Activated T-helper 17 cell treated with anti-CD3 and anti-CD28 coated beads, Interleukin-2, amount 50 U/mL, for 72 hours (primary cell): ENCODE results near the gene NTRK2. TPM values are rescaled to one million over a fixed set of nuclear protein-coding genes. Genes with fewer than 3 reads are reported as not detected.

Experiments
- ATAC-seq: fragments of 150-1000 bp; cut with Tn5 transposase; replicated peaks from 2 replicates; pipeline ENCODE4 v1.10.0; 2021; ENCODE audit warnings: mild to moderate bottlenecking, moderate library complexity
- H3K27ac Mint-ChIP-seq: one replicate; pipeline ENCODE4 v1.8.0; 2022; ENCODE audit warnings: mixed read lengths
- H3K27me3 Mint-ChIP-seq: one replicate; pipeline ENCODE4 v1.8.0; 2022; ENCODE audit warnings: mixed read lengths
- H3K36me3 Mint-ChIP-seq: one replicate; pipeline ENCODE4 v1.8.0; 2022; ENCODE audit warnings: low read depth, mild to moderate bottlenecking, mixed read lengths
- H3K4me1 Mint-ChIP-seq: one replicate; pipeline ENCODE4 v1.8.0; 2022; ENCODE audit warnings: mixed read lengths
- H3K4me3 Mint-ChIP-seq: one replicate; pipeline ENCODE4 v1.8.0; 2022; ENCODE audit warnings: mild to moderate bottlenecking, mixed read lengths
- H3K9me3 Mint-ChIP-seq: one replicate; pipeline ENCODE4 v1.8.0; 2022; ENCODE audit warnings: mixed read lengths
- total RNA-seq, 2 donors: library from RNA; stranded (reverse); gene quantifications; one replicate each; pipeline ENCODE4 v1.2.3, GENCODE V29; 2022

Gene NTRK2
- total RNA-seq, 2 donors from 2014 or later: 9.6 to 9.9 TPM

DNA sequence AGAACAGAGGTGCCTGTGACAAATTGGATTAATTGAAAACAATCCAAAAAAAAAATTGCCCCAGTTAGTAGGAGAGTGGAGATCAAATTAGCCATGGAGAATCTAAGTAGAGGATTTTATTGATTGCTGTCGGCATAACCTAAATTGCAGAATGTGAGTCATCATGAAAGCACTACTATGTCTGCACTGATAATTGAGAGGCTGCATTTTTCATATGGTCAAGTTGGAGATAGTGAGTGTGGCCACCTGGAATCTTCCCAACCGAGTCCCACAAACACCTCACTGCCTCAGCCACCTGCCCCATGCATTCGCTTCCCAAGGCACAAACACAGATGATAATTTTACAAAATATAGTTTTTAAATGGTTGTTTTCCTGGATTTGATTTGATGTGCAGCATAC is 123.7 kb downstream of the NTRK2 start:
- no peaks in the 10 kb centered on the region for H3K9me3 Mint-ChIP-seq
- no peak overlapping the region for H3K27ac Mint-ChIP-seq
- no peak for ATAC-seq
- H3K27me3 Mint-ChIP-seq: peaks cover 3% of the 10 kb centered on the region
- no peaks in the 10 kb centered on the region for H3K4me1 Mint-ChIP-seq
- H3K4me3 Mint-ChIP-seq: no peak overlapping the region
- H3K36me3 Mint-ChIP-seq: no peaks in the 10 kb centered on the region

DNA sequence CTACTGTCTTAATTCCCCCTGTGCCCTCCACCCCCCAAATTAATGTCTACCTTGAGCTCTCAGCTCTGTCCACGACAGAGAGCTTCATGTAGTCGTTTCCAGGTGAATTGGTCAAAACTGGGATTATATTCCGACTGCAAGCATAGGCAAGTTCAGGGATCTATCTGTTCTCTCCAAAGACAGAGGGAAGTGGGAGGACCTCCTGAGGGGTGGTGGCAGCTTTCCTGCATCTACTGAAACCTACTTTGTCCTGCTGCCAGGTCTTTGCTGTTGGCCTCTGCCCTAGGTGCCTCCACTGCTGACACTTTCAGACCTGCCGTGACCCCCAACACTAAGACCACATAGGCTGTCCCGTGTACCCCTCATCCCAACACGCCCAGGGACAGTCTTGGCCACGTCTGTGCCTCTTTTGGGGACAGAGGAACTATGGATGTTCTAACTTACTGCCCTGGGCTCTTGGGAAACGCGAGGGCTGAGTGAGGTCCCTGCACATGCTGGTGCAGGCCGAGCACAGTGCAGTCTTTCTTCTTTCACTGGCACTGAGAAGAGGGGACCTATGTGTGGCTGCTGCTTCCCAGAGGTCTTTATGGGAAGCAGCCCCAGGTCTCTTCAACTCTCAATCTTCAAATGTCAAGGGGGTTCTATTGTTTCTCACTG is 125.6 kb downstream of the NTRK2 start:
- no peaks in the 10 kb centered on the region for H3K9me3 Mint-ChIP-seq

DNA sequence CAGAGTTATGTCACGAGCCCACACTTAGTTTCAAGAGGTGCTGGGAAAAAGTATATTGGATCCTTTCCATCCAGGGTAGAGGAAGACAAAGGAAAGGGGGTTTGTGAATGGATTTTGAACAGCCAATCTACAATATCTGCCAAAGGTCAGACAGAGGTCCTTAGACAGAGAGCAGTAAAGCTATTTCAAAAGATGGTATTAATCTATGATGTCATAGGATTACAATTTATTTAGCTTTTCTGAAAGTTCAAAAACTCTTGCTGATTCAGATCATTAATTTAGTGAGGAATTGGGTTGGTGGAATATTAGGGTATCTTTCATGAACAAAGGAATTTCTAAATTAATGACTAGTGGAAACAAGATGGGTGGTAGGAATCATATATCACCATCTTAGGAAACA is 126.9 kb downstream of the NTRK2 start:
- Mint-ChIP-seq H3K4me3 (no peak overlapping the region), H3K36me3 (no peaks in the 10 kb centered on the region), H3K27ac (no peak overlapping the region), H3K9me3 (no peaks in the 10 kb centered on the region), H3K4me1 (no peaks in the 10 kb centered on the region), H3K27me3 (peaks cover 3% of the 10 kb centered on the region)
- ATAC-seq: no peak

More for the DNA sequence above, 125.6 kb downstream of the NTRK2 start:
- Mint-ChIP-seq H3K4me1 (no peaks in the 10 kb centered on the region), H3K27ac (no peak overlapping the region), H3K27me3 (peaks cover 3% of the 10 kb centered on the region), H3K4me3 (no peak overlapping the region), H3K36me3 (no peaks in the 10 kb centered on the region)
- no peak for ATAC-seq

DNA sequence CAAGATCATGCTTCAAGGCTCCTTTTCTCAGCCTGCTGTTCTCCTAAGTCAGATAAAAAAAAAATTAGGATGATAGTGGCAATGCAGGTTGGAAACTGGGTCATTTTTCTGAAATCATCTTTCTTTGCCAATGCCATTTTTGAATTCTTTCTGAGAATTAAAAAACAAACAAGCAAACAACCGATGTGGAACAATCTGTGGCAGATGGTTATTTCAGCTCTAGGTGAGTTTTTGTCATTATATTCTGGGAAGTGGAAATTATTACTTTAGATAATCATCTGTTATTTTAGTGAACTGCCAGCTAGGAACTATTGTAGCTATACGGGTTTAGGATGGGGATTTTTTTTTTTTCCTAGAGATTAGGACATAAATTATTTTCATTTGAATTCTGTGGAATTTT is 129.7 kb downstream of the NTRK2 start:
- no peaks in the 10 kb centered on the region for H3K4me1 Mint-ChIP-seq
- H3K9me3 Mint-ChIP-seq: no peaks in the 10 kb centered on the region
- no peaks in the 10 kb centered on the region for H3K27me3 Mint-ChIP-seq
- no peaks in the 10 kb centered on the region for H3K36me3 Mint-ChIP-seq
- ATAC-seq: no peak
- no peak overlapping the region for H3K4me3 Mint-ChIP-seq
- no peak overlapping the region for H3K27ac Mint-ChIP-seq

DNA sequence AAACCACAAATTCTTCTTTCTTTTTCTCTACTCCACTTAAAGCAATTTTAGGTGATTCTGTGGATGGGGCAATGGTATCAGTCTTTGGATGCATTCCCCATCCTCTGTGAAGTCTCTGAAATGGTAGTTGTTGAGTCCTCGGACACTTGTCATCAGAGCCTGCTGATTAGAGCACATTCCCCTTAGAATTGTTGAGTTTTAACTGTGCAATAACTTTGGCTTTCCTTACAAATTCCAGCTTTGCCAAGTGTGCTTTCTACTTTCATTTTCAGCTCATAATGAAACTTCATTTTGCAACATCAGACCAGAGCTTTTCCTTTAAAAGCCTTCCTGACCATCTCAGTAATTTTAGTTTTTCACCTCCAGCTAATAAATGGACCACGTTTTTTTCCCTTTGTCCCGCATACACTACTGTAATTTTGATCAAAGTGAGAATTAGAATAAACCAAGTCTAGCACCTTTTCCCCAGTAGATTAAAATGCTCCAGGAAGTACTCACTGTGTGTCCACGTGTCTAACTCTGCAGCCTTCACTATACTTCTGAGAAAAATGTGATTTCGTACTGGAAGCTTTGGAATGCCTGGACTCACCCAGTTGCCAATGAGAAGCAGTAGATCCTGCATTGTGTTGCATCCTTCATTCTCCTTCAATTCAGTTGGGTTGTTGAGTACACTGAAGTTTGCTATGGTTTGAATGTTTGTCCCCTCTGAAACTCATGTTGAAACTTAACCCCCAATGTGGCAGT is 135.6 kb downstream of the NTRK2 start:
- no peaks in the 10 kb centered on the region for H3K9me3 Mint-ChIP-seq
- H3K4me1 Mint-ChIP-seq: peaks cover 4% of the 10 kb centered on the region
- ATAC-seq: no peak
- no peak overlapping the region for H3K4me3 Mint-ChIP-seq
- no peaks in the 10 kb centered on the region for H3K36me3 Mint-ChIP-seq
- H3K27me3 Mint-ChIP-seq: peaks cover 4% of the 10 kb centered on the region
- H3K27ac Mint-ChIP-seq: no peak overlapping the region

DNA sequence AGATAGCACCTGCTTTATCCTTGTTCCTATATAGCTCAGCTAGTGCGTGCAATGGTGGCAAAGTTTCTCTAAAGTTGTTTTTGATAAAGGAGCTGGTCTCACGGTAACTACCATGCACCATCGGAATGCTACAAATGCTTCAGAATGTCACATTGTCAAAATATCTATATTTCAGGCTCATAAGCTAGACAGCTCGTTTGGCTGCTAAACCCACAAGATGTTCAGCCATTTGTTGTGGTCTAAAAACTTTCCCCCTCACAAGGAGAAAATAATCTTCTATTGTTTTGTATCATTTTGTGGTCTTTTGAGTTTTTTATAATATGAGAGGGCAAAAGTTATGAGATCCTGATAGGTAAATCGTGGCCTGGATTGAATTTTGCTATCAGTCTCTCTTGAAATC is 137.9 kb downstream of the NTRK2 start:
- H3K4me1 Mint-ChIP-seq: peaks cover 4% of the 10 kb centered on the region
- no peak overlapping the region for H3K27ac Mint-ChIP-seq
- no peak overlapping the region for H3K4me3 Mint-ChIP-seq
- H3K9me3 Mint-ChIP-seq: no peaks in the 10 kb centered on the region
- no peaks in the 10 kb centered on the region for H3K36me3 Mint-ChIP-seq
- ATAC-seq: no peak
- H3K27me3 Mint-ChIP-seq: peaks cover 4% of the 10 kb centered on the region

DNA sequence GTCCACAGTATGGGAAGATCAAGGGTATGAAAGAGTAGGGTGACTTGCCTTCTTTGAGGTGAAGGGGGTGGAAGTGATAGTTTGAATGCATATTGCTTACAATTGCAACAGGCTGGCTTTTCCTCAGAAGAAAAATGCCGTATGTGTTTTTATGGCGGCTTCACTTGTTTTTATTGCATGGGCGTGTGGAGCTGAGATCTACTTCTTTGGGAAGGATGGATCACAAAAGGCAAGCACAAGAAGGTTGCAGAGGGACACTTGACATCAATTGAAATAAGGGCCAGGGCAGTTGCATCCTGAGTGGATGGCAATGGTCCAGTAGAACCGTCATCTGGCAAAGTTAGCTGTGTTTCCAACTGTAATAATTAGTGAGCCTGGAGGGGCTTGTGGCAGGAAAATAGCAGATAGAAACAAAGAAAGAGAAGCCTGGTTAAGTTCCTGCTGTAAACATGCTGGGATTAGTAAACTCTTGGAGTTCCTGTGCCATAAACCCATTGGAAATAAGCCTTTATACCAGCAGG is 138.4 kb downstream of the NTRK2 start:
- Mint-ChIP-seq H3K27me3 (peaks cover 4% of the 10 kb centered on the region), H3K4me1 (peaks cover 4% of the 10 kb centered on the region), H3K4me3 (no peak overlapping the region), H3K36me3 (no peaks in the 10 kb centered on the region), H3K9me3 (no peaks in the 10 kb centered on the region), H3K27ac (no peak overlapping the region)
- no peak for ATAC-seq

DNA sequence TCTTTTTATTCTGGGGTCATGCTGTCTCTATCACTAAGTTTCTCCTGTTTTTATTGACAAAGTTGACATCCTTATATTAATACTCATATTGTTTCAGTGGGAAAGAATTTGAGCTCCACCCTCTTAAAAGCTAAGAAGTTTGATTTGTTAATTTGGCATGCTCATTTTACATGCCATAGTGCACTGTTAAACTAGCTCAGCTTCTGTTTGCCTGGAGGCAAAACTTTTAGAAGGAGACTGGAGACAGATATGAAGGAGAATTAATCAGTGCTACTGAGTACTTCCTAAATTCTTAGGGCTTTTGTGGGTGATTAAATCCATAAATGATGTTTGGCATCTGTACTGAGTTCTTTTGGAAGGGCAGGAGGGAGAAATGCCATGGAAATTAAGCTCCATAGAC is 138.9 kb downstream of the NTRK2 start:
- no peak overlapping the region for H3K27ac Mint-ChIP-seq
- no peak overlapping the region for H3K4me3 Mint-ChIP-seq
- ATAC-seq: no peak
- H3K36me3 Mint-ChIP-seq: no peaks in the 10 kb centered on the region
- H3K9me3 Mint-ChIP-seq: no peaks in the 10 kb centered on the region
- peaks cover 4% of the 10 kb centered on the region for H3K4me1 Mint-ChIP-seq
- H3K27me3 Mint-ChIP-seq: peaks cover 4% of the 10 kb centered on the region

DNA sequence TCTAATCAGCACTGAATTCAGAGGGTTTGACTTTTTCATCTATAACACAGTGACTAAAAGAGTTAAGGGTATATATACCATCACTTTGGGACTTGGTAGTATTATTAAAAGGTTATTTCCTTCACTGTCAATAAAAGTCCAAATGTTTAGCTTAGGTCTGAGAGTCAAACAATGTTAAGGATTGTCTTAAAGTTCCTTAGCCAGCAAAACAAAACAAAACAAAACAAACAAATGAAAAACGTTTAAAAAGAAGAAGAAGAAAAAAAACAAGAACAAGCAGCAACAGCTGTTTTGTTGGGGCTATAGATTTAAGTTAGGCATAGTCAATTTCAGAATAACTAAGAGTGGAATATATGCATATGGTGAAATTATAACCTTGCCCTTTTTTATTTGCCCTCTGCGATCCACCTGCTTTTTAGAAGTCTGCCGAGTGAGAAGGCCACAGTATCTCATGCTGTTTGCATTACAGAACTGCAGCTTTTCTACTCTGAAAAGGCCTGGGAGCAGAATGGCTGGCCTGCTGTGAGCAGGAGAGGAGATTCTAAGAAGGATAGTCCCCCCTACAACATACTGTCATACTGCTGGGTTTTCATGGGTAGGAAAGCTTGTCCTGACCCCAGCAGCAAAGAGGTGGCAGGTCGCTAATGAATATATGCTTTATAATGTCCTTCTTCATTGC is 141.7 kb downstream of the NTRK2 start:
- Mint-ChIP-seq H3K36me3 (no peaks in the 10 kb centered on the region), H3K27ac (no peak overlapping the region), H3K4me1 (no peaks in the 10 kb centered on the region), H3K9me3 (no peaks in the 10 kb centered on the region), H3K4me3 (no peak overlapping the region), H3K27me3 (peaks cover 4% of the 10 kb centered on the region)
- no peak for ATAC-seq

DNA sequence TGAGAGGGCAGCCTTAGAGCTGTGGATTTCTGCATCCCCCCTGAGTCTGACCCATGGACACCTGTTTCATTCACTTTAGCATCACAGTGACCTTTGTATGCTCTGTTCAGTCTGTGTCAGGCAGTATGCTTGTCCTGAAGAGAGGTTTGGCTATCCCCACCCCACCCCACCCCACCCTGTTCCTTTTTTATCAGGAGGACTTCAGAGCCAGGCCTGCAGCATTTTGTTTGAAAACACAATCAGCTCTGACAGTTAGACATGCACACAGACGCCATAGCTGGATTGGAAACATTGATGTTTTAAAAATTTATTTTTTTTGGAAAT is 142.2 kb downstream of the NTRK2 start:
- no peaks in the 10 kb centered on the region for H3K36me3 Mint-ChIP-seq
- no peaks in the 10 kb centered on the region for H3K9me3 Mint-ChIP-seq
- no peak overlapping the region for H3K27ac Mint-ChIP-seq
- no peaks in the 10 kb centered on the region for H3K4me1 Mint-ChIP-seq
- peaks cover 4% of the 10 kb centered on the region for H3K27me3 Mint-ChIP-seq
- ATAC-seq: no peak
- no peak overlapping the region for H3K4me3 Mint-ChIP-seq

DNA sequence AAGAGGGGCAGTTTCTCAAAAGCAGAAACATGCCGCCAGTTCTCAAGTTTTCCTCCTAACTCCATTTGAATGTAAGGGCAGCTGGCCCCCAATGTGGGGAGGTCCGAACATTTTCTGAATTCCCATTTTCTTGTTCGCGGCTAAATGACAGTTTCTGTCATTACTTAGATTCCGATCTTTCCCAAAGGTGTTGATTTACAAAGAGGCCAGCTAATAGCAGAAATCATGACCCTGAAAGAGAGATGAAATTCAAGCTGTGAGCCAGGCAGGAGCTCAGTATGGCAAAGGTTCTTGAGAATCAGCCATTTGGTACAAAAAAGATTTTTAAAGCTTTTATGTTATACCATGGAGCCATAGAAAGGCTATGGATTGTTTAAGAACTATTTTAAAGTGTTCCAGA is 142.8 kb downstream of the NTRK2 start:
- ATAC-seq: no peak
- Mint-ChIP-seq H3K4me3 (no peak overlapping the region), H3K4me1 (no peaks in the 10 kb centered on the region), H3K27me3 (no peaks in the 10 kb centered on the region), H3K36me3 (no peaks in the 10 kb centered on the region), H3K9me3 (no peaks in the 10 kb centered on the region), H3K27ac (no peak overlapping the region)

DNA sequence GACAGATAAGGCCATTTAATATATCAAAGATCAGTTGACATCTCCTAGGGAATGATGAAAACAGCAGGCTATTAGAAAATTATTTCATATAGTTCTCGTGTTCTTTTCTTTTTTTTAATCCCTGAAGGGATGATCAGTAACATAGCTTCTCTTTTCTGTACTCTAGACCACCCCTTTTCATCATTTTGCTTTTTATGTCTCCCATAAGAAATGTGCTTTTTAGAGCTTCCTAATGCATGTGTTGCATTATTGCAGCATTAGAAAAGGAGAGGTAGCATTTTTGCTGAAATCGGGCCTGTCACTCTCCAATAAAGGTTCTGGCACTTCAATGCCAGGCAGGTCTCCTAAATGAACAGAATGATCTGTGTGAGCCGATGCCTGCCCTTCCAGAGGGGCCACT is 143.3 kb downstream of the NTRK2 start:
- Mint-ChIP-seq H3K4me3 (no peak overlapping the region), H3K9me3 (no peaks in the 10 kb centered on the region), H3K36me3 (no peaks in the 10 kb centered on the region), H3K27ac (no peak overlapping the region), H3K4me1 (no peaks in the 10 kb centered on the region), H3K27me3 (no peaks in the 10 kb centered on the region)
- no peak for ATAC-seq

DNA sequence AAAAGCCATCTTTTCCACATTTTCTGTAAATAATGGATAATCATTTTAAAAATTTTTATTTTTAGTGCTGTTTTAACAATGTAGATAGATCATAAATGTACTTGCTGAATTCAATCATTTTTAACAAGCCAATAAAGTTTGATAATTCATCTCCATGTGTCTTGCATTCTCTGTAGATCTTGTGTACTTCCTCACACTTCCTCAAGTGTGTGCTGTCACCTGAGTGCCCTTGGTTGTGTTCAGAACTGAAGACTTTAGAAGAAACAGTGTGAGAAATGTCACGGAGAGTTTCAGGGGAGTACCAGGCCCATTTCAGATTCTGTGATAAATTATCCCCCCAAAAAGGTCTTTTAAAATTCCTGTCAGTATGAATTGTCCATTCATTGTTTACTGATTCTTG is 146.0 kb downstream of the NTRK2 start:
- no peaks in the 10 kb centered on the region for H3K4me1 Mint-ChIP-seq
- no peaks in the 10 kb centered on the region for H3K27me3 Mint-ChIP-seq
- H3K27ac Mint-ChIP-seq: no peak overlapping the region
- ATAC-seq: no peak
- no peaks in the 10 kb centered on the region for H3K36me3 Mint-ChIP-seq
- no peaks in the 10 kb centered on the region for H3K9me3 Mint-ChIP-seq
- H3K4me3 Mint-ChIP-seq: no peak overlapping the region

DNA sequence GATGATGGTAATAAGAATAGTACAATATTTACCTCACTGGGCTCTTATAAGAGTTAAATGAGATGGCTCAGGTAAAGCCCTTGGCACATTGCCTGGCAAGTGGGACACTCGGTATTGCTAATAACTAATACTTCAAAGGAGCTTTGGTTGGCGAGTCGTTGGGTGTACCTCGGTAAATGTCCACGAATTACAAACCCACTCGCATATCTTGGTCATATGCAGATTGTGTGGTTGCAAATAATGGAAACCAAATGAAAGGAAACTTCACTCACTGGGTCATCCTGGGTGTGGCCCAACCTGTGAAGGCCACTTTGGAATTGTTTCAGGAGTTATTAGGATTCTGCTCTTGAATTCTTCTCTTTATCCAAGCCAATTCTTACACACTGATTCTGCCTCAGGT is 147.5 kb downstream of the NTRK2 start:
- no peaks in the 10 kb centered on the region for H3K36me3 Mint-ChIP-seq
- H3K9me3 Mint-ChIP-seq: no peaks in the 10 kb centered on the region
- no peak for ATAC-seq
- H3K27ac Mint-ChIP-seq: no peak overlapping the region
- no peak overlapping the region for H3K4me3 Mint-ChIP-seq
- H3K27me3 Mint-ChIP-seq: peaks cover 4% of the 10 kb centered on the region
- no peaks in the 10 kb centered on the region for H3K4me1 Mint-ChIP-seq

DNA sequence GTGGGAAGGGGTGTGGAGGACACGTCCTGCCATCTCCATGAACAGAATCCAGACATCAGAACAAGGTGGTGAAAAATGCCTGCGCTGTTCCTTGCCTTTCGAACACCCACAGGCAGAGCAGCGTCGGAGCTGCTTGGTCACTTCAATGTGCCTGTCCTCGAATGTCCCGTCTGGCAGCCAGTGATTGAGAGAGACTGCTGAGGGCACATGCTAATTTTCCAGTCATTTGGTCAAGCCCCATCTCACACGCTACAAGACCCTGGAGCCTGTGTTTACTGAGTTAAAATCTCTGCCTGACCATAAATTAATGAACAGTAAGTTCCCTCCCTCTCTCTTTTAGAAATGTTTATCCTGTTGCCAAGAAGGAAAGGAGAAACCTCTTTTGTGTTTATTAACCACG is 149.3 kb downstream of the NTRK2 start:
- Mint-ChIP-seq H3K36me3 (no peaks in the 10 kb centered on the region), H3K9me3 (no peaks in the 10 kb centered on the region), H3K4me1 (no peaks in the 10 kb centered on the region), H3K27me3 (peaks cover 4% of the 10 kb centered on the region), H3K27ac (no peak overlapping the region), H3K4me3 (no peak overlapping the region)
- no peak for ATAC-seq
